SK-N-SH (cell line): ENCODE data around the gene NACA2. TPM values are rescaled to one million over a fixed set of nuclear protein-coding genes. Genes with fewer than 3 reads are reported as not detected.

Source experiments
- CTCF ChIA-PET: fragments of 300-600, 350-600 bp; formaldehyde crosslinking; extraction: SDS; loops from one replicate; lab custom pipeline; 2021; lab: Yijun Ruan, JAX
- POLR2A ChIA-PET: fragments of 350-600 bp; sonication (Branson Sonifier 250); formaldehyde crosslinking; extraction: SDS; loops from one replicate; lab custom pipeline; 2020; ENCODE audit warnings: antibody characterized with exemption, inconsistent platforms; lab: Yijun Ruan, JAX
- DNase-seq: peaks from one replicate; pipeline ENCODE4 v3.0.0; 2012
- H2AFZ ChIP-seq: fragments of 200-600 bp; sonication (generic); 2 replicates; pipeline ENCODE4 v1.8.1; 2016; ENCODE audit warnings: antibody characterized with exemption, mild to moderate bottlenecking, low read depth
- H3F3A ChIP-seq: fragments of 200-600 bp; sonication (generic); replicated peaks from 2 replicates; pipeline ENCODE3; 2016; ENCODE audit warnings: antibody characterized with exemption, mild to moderate bottlenecking; ENCODE audit not compliant: insufficient read depth
- H3K27ac ChIP-seq, 2 experiments: fragments of 200-500 bp in 1 of 2; fragments of 200-600 bp in 1 of 2; sonication (Bioruptor generic) in 1 of 2; sonication (generic), shearing (Covaris generic) in 1 of 2; 2 replicates each; pipeline versions ENCODE4 v1.5.1 to v1.6.1; 2014 to 2016; ENCODE audit warnings: low read depth in 2 of 2, inconsistent platforms in 1 of 2, low read length in 1 of 2, mild to moderate bottlenecking in 1 of 2, mixed read lengths in 1 of 2
- H3K27me3 ChIP-seq: fragments of 200-600 bp; sonication (generic), shearing (Covaris generic); 2 replicates; pipeline ENCODE4 v1.6.1; 2016; ENCODE audit warnings: mixed run types; ENCODE audit not compliant: insufficient read depth
- H3K36me3 ChIP-seq, 2 experiments: fragments of 200-500 bp in 1 of 2; fragments of 200-600 bp in 1 of 2; sonication (Bioruptor generic) in 1 of 2; sonication (generic) in 1 of 2; replicated peaks in 1 of 2; 2 replicates each; pipeline versions ENCODE3 to v1.5.1; 2014 to 2016; ENCODE audit warnings: low read length in 1 of 2, mild to moderate bottlenecking in 1 of 2; ENCODE audit not compliant: insufficient read depth in 2 of 2, control insufficient read depth in 1 of 2
- H3K4me1 ChIP-seq, 2 experiments: fragments of 200-500 bp in 1 of 2; fragments of 200-600 bp in 1 of 2; sonication (Bioruptor generic) in 1 of 2; sonication (generic), shearing (Covaris generic) in 1 of 2; 2 replicates each; pipeline versions ENCODE4 v1.5.1 to v1.6.1; 2014 to 2016; ENCODE audit warnings: low read depth in 1 of 2, low read length in 1 of 2, mixed run types in 1 of 2; ENCODE audit not compliant: insufficient read depth in 2 of 2, control insufficient read depth in 1 of 2
- H3K4me2 ChIP-seq: fragments of 200-600 bp; sonication (generic), shearing (Covaris generic); 2 replicates; pipeline ENCODE4 v1.6.1; 2017; ENCODE audit warnings: mixed run types
- H3K4me3 ChIP-seq, 2 experiments: fragments of 200-500 bp in 1 of 2; fragments of 200-600 bp in 1 of 2; sonication (Bioruptor generic) in 1 of 2; sonication (generic), shearing (Covaris generic) in 1 of 2; 2 replicates each; pipeline versions ENCODE4 v1.5.1 to v1.8.1; 2014 to 2016; ENCODE audit warnings: low read depth in 2 of 2, inconsistent platforms in 1 of 2, low read length in 1 of 2, mild to moderate bottlenecking in 1 of 2, mixed read lengths in 1 of 2, moderate library complexity in 1 of 2
- H3K79me2 ChIP-seq: fragments of 200-600 bp; sonication (generic); 2 replicates; pipeline ENCODE4 v1.8.1; 2017; ENCODE audit warnings: mild to moderate bottlenecking; ENCODE audit not compliant: insufficient read depth
- H3K9ac ChIP-seq: fragments of 200-600 bp; sonication (generic); 2 replicates; pipeline ENCODE4 v1.6.1; 2017; ENCODE audit warnings: mixed run types
- H3K9me2 ChIP-seq: fragments of 200-600 bp; sonication (generic); 2 replicates; pipeline ENCODE4 v1.6.1; 2017; ENCODE audit warnings: mixed run types
- H3K9me3 ChIP-seq: fragments of 200-600 bp; sonication (generic); 2 replicates; pipeline ENCODE4 v1.6.1; 2017; ENCODE audit warnings: mixed run types, mild to moderate bottlenecking, moderate library complexity
- H4K20me1 ChIP-seq: fragments of 200-600 bp; sonication (generic); 2 replicates; pipeline ENCODE4 v1.6.1; 2017; ENCODE audit warnings: mild to moderate bottlenecking, mixed run types; ENCODE audit not compliant: insufficient read depth
- EZH2phosphoT487 ChIP-seq: fragments of 200-600 bp; sonication (generic); IDR thresholded peaks from 2 replicates; pipeline ENCODE4 v1.6.1; 2017; ENCODE audit warnings: low read depth, mixed run types, mild to moderate bottlenecking, antibody characterized with exemption, moderate library complexity, borderline replicate concordance
- FOXJ3 ChIP-seq: sonication (generic); formaldehyde crosslinking; IDR thresholded peaks from 2 replicates; pipeline ENCODE4 v1.5.1; 2020; ENCODE audit warnings: mild to moderate bottlenecking, missing genetic modification reagents
- GATA2 ChIP-seq: sonication (generic); formaldehyde crosslinking; IDR thresholded peaks from 2 replicates; pipeline ENCODE4 v1.5.0; 2020; ENCODE audit warnings: mild to moderate bottlenecking, missing genetic modification reagents
- IRF3 ChIP-seq: fragments of 150-350 bp; IDR thresholded peaks from 2 replicates; pipeline ENCODE4 v1.6.1; 2016; ENCODE audit warnings: mild to moderate bottlenecking, low read depth, low read length
- MAX ChIP-seq: IDR thresholded peaks from 2 replicates; pipeline ENCODE4 v1.4.0; 2012; ENCODE audit warnings: low read depth
- NFIC ChIP-seq: IDR thresholded peaks from 2 replicates; pipeline ENCODE4 v1.4.0; 2012; ENCODE audit warnings: borderline replicate concordance
- POLR2AphosphoS5 ChIP-seq: IDR thresholded peaks from 2 replicates; pipeline ENCODE4 v1.6.1; 2012; ENCODE audit warnings: low read depth, low read length
- RAD21 ChIP-seq: IDR thresholded peaks from 2 replicates; pipeline ENCODE4 v1.6.1; 2012; ENCODE audit warnings: mild to moderate bottlenecking, low read length
- TAF1 ChIP-seq: IDR thresholded peaks from 2 replicates; pipeline ENCODE4 v1.6.1; 2012; ENCODE audit warnings: low read depth, mild to moderate bottlenecking, low read length, moderate library complexity, borderline replicate concordance
- TCF12 ChIP-seq: IDR thresholded peaks from 2 replicates; pipeline ENCODE4 v1.4.0; 2012
- USF2 ChIP-seq: fragments of 150-350 bp; IDR thresholded peaks from 2 replicates; pipeline ENCODE4 v1.6.1; 2017; ENCODE audit warnings: antibody characterized with exemption, low read length, low read depth, borderline replicate concordance
- WGBS: methylation state at CpG from one replicate; pipeline ENCODE4 v1.1.6; 2017; ENCODE audit warnings: low lambda C conversion rate; 5-methylcytosine and 5-hydroxymethylcytosine counted together
- polyA plus RNA-seq, 3 experiments: library from polyadenylated mRNA; depleted of rRNA; stranded (reverse); fragments of >200 nt; gene quantifications; 2 replicates each; pipeline ENCODE4 v1.2.3, GENCODE V29; 2012
- TF ChIP-seq, protein P1 (sequence below): IDR thresholded peaks from 2 replicates; pipeline ENCODE4 v1.4.0; 2012; ENCODE audit warnings: low read depth, borderline replicate concordance

NACA2 gene
- polyA plus RNA-seq, 1 of the 3 experiments (the other 2 are of a cell fraction), result not detected

- Histone ChIP-seq H3K79me2 (no peaks in the 10 kb centered on the region), H3K27me3 (no peaks in the 10 kb centered on the region), H3K36me3 (no peaks in the 10 kb centered on the region)
- CTCF ChIA-PET, result interaction anchor here (0.9 to 10.9 kb wide), 5 partner anchors 9 to 247 kb away, joined by 3 to 177 read pairs (median 4); no protein-coding TSS in a partner anchor
- TF ChIP-seq FOXJ3 (no peak), MAX (no peak), TAF1 (no peak)
- TF ChIP-seq, all 33 proteins: peak for 0
- POLR2A ChIA-PET, result no interaction called here
- 90% methylated on average over 5 of the region's 5 CpGs for WGBS
- no peak overlapping the region for H3K27ac ChIP-seq
- H3K4me3 ChIP-seq, result no peak overlapping the region
- H3K9me2 ChIP-seq, result no peaks in the 10 kb centered on the region
- H2AFZ ChIP-seq, result no peak overlapping the region
- H4K20me1 ChIP-seq, result no peaks in the 10 kb centered on the region
- H3K9ac ChIP-seq, result no peak overlapping the region
- H3K4me2 ChIP-seq, result no peak overlapping the region
- no peaks in the 10 kb centered on the region for H3F3A ChIP-seq
- DNase-seq, result no peak
- H3K9me3 ChIP-seq, result no peaks in the 10 kb centered on the region
- peaks cover 0 to 4% of the 10 kb centered on the region in 2 experiments; a peak in 2 of 4 replicates for H3K4me1 ChIP-seq
Measured at GRCh38 chr17:61589990-61590389, 1.0 kb downstream of the NACA2 start.

DNA sequence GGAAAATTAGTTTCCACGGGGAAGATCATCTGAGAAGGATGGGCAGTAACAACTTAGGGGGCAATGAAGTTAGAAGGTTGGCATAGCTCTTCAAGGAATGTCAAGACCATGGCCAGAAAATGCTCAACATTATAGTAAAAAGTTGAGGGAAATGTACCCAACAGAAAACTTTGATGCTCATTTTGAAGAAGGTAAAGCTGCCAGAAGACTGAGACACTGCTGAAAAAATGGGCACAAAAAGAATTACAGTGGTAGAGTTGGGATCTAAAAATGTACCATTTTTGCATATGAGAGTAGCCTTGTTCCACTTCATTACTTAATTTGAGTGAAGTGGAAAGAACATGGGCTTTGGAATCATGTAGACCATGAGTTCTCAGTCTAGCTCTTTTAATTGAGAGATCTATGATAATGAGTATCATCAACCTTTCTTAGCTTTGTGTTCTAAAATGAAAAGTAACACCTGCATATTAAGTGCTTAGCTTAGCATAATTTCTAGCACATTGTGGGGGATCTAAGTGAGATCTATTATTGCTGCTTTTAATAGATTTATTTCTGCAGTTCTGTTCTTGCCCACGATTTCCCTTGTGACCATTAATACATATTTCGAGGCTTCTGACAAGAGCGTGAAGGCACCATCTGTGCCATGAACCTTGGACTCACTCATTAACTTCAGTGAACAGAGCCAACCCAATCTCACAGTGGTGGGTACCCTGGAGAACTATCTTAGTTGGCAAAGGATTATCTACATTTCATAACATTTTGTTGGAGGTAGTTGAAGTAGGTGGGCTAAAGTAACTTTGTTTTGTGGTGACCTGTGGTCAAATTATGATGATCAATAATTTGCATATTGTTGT, 3.0 kb downstream of the NACA2 start:
- H3K27me3 ChIP-seq, result no peaks in the 10 kb centered on the region
- H3K4me2 ChIP-seq, result no peak overlapping the region
- no peaks in the 10 kb centered on the region for H3K36me3 ChIP-seq
- no peak overlapping the region for H3K27ac ChIP-seq
- no peaks in the 10 kb centered on the region for H3F3A ChIP-seq
- POLR2A ChIA-PET, result no interaction called here
- H4K20me1 ChIP-seq, result no peaks in the 10 kb centered on the region
- H3K9me2 ChIP-seq, result no peaks in the 10 kb centered on the region
- H3K9ac ChIP-seq, result no peak overlapping the region
- 46% methylated on average over 4 of the region's 4 CpGs for WGBS
- no peak overlapping the region for H3K4me3 ChIP-seq
- H3K9me3 ChIP-seq, result no peaks in the 10 kb centered on the region
- TF ChIP-seq GATA2 (CRISPR knock-in tag) (no peak), IRF3 (no peak)
- TF ChIP-seq, all 33 proteins: peak for 0
- Histone ChIP-seq H3K4me1 (peaks cover 0 to 8% of the 10 kb centered on the region in 2 experiments; a peak in 2 of 4 replicates), H2AFZ (no peak overlapping the region), H3K79me2 (no peaks in the 10 kb centered on the region)
- DNase-seq, result no peak
- CTCF ChIA-PET, result interaction anchor here (0.8 to 10.9 kb wide), 10 partner anchors 11 to 249 kb away, joined by 3 to 177 read pairs (median 4); no protein-coding TSS in a partner anchor

DNA sequence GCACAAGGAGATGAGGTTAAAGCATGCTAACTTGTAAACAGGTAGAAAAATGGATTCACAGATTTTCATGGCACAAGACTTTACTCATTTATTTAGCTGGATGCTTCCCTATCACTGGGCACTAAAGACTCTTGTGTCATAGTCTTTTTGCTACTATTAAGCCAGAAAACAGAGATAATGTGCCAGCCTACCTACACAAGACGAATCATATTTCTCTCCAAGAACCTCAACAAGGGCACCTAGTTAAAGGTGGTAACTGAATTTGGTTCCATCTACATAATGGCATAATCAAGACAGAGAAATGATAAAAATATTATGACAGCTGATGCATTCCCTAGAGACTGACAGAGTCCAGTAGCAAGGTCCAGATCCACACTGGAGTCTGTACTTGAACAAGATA, 3.8 kb downstream of the NACA2 start:
- no peak overlapping the region for H3K4me3 ChIP-seq
- no peak for DNase-seq
- 73% methylated on average over 1 of the region's 1 CpG for WGBS
- no peak overlapping the region for H2AFZ ChIP-seq
- H3K36me3 ChIP-seq, result no peaks in the 10 kb centered on the region
- no peak overlapping the region for H3K4me2 ChIP-seq
- H3K9me3 ChIP-seq, result no peaks in the 10 kb centered on the region
- H3K27ac ChIP-seq, result no peak overlapping the region
- H3K27me3 ChIP-seq, result no peaks in the 10 kb centered on the region
- H3F3A ChIP-seq, result no peaks in the 10 kb centered on the region
- H3K79me2 ChIP-seq, result no peaks in the 10 kb centered on the region
- ChIA-PET CTCF (interaction anchor here (0.8 to 10.9 kb wide), 5 partner anchors 14 to 250 kb away, joined by 3 to 177 read pairs (median 4); no protein-coding TSS in a partner anchor), POLR2A (no interaction called here)
- no peak overlapping the region for H3K9ac ChIP-seq
- TF ChIP-seq IRF3, result no peak
- TF ChIP-seq GATA2 (CRISPR knock-in tag), result no peak
- no peak for TF ChIP-seq TAF1
- no peak for TF ChIP-seq POLR2AphosphoS5
- TF ChIP-seq TCF12, result no peak
- TF ChIP-seq, protein P1, sequence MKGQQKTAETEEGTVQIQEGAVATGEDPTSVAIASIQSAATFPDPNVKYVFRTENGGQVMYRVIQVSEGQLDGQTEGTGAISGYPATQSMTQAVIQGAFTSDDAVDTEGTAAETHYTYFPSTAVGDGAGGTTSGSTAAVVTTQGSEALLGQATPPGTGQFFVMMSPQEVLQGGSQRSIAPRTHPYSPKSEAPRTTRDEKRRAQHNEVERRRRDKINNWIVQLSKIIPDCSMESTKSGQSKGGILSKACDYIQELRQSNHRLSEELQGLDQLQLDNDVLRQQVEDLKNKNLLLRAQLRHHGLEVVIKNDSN, result no peak
- no peak for TF ChIP-seq NFIC
- no peak for TF ChIP-seq EZH2phosphoT487
- no peak for TF ChIP-seq RAD21
- TF ChIP-seq USF2, result no peak
- H3K4me1 ChIP-seq, result peaks cover 0 to 9% of the 10 kb centered on the region in 2 experiments; a peak in 2 of 4 replicates
- no peaks in the 10 kb centered on the region for H4K20me1 ChIP-seq
- no peaks in the 10 kb centered on the region for H3K9me2 ChIP-seq
